Measurements from ENCODE around the gene EHD1. TPM values are rescaled to one million over a fixed set of nuclear protein-coding genes. Genes with fewer than 3 reads are reported as not detected.
A peak's percentile ranks its signal among the peaks of the same experiment; 100 is the strongest.

Gene EHD1
- total RNA-seq, 2 donors from 2014 or later = 39.7 to 43.8 TPM

GRCh38 chr11:64864473-64865285 lies 13.7 kb downstream of the EHD1 start:
- DNase-seq = no peak
- 81 to 90% methylated on average over 13 to 18 of the region's 18 CpGs for WGBS, 2 experiments (ENCODE audit: insufficient coverage in 1 of 2, insufficient read length in 1 of 2)

GRCh38 chr11:64864135-64864472 lies 14.3 kb downstream of the EHD1 start:
- no peak for TF ChIP-seq CTCF (conservative IDR thresholded peaks at IDR 0.05)
- H3K9me3 Mint-ChIP-seq = no peaks in the 10 kb centered on the region
- WGBS, 2 experiments (ENCODE audit: insufficient coverage in 1 of 2, insufficient read length in 1 of 2) = 91% methylated on average over 8 to 9 of the region's 9 CpGs
- peaks cover 3% of the 10 kb centered on the region for H3K4me1 Mint-ChIP-seq
- H3K27ac Mint-ChIP-seq = no peak overlapping the region
- Histone ChIP-seq H3K4me3 (ENCODE audit: low read length) (no peak overlapping the region), H3K27me3 (ENCODE audit: control insufficient read depth, insufficient read depth, low read length, poor library complexity, severe bottlenecking) (no peaks in the 10 kb centered on the region), H3K36me3 (ENCODE audit: control insufficient read depth, insufficient read depth, low read length) (peaks cover 8% of the 10 kb centered on the region), H3K4me1 (ENCODE audit: control insufficient read depth, insufficient read depth, low read length) (peaks cover 3% of the 10 kb centered on the region), H3K27ac (ENCODE audit: low read depth, low read length) (peak overlapping the region; percentile 90), H3K9me3 (ENCODE audit: control insufficient read depth, low read length) (no peaks in the 10 kb centered on the region), H3K9ac (ENCODE audit: extremely low read depth, low read length, poor library complexity, severe bottlenecking) (no peak overlapping the region)
- no peak for DNase-seq
- H3K4me3 Mint-ChIP-seq = no peak overlapping the region
- H3K36me3 Mint-ChIP-seq (ENCODE audit: low read depth) = peaks cover 10% of the 10 kb centered on the region
- H3K27me3 Mint-ChIP-seq (ENCODE audit: insufficient read depth) = no peaks in the 10 kb centered on the region

More at GRCh38 chr11:64864473-64865285, 13.7 kb downstream of the EHD1 start:
- Mint-ChIP-seq H3K4me3 (no peak overlapping the region), H3K27me3 (ENCODE audit: insufficient read depth) (no peaks in the 10 kb centered on the region), H3K27ac (no peak overlapping the region), H3K36me3 (ENCODE audit: low read depth) (peaks cover 7% of the 10 kb centered on the region), H3K9me3 (no peaks in the 10 kb centered on the region), H3K4me1 (peaks cover 3% of the 10 kb centered on the region)
- Histone ChIP-seq H3K4me1 (ENCODE audit: control insufficient read depth, insufficient read depth, low read length) (peaks cover 3% of the 10 kb centered on the region), H3K4me3 (ENCODE audit: low read length) (no peak overlapping the region), H3K9me3 (ENCODE audit: control insufficient read depth, low read length) (no peaks in the 10 kb centered on the region), H3K27ac (ENCODE audit: low read depth, low read length) (peak overlapping the region; percentile 90), H3K9ac (ENCODE audit: extremely low read depth, low read length, poor library complexity, severe bottlenecking) (no peak overlapping the region), H3K27me3 (ENCODE audit: control insufficient read depth, insufficient read depth, low read length, poor library complexity, severe bottlenecking) (no peaks in the 10 kb centered on the region), H3K36me3 (ENCODE audit: control insufficient read depth, insufficient read depth, low read length) (peaks cover 3% of the 10 kb centered on the region)
- TF ChIP-seq CTCF (conservative IDR thresholded peaks at IDR 0.05) = no peak

GRCh38 chr11:64863391-64864060 lies 14.9 kb downstream of the EHD1 start:
- peaks cover 10% of the 10 kb centered on the region for H3K36me3 Mint-ChIP-seq (ENCODE audit: low read depth)
- peak overlapping the region; percentile 52 for H3K27ac Mint-ChIP-seq
- no peak overlapping the region for H3K4me3 ChIP-seq (ENCODE audit: low read length)
- TF ChIP-seq CTCF (conservative IDR thresholded peaks at IDR 0.05) = no peak
- peaks cover 3% of the 10 kb centered on the region for H3K4me1 ChIP-seq (ENCODE audit: control insufficient read depth, insufficient read depth, low read length)
- no peak for DNase-seq
- H3K27me3 ChIP-seq (ENCODE audit: control insufficient read depth, insufficient read depth, low read length, poor library complexity, severe bottlenecking) = no peaks in the 10 kb centered on the region
- no peak overlapping the region for H3K4me3 Mint-ChIP-seq
- 79 to 88% methylated on average over 18 to 23 of the region's 23 CpGs for WGBS, 2 experiments (ENCODE audit: insufficient coverage in 1 of 2, insufficient read length in 1 of 2)
- peaks cover 3% of the 10 kb centered on the region for H3K4me1 Mint-ChIP-seq
- H3K9me3 ChIP-seq (ENCODE audit: control insufficient read depth, low read length) = no peaks in the 10 kb centered on the region
- H3K27ac ChIP-seq (ENCODE audit: low read depth, low read length) = peak overlapping the region; percentile 90
- H3K9ac ChIP-seq (ENCODE audit: extremely low read depth, low read length, poor library complexity, severe bottlenecking) = no peak overlapping the region
- H3K27me3 Mint-ChIP-seq (ENCODE audit: insufficient read depth) = no peaks in the 10 kb centered on the region
- no peaks in the 10 kb centered on the region for H3K9me3 Mint-ChIP-seq
- peaks cover 9% of the 10 kb centered on the region for H3K36me3 ChIP-seq (ENCODE audit: control insufficient read depth, insufficient read depth, low read length)
